Keratinocyte (primary cell): ENCODE results near the gene GREM1. TPM values are rescaled to one million over a fixed set of nuclear protein-coding genes. Genes with fewer than 3 reads are reported as not detected.
A peak's percentile ranks its signal among the peaks of the same experiment; 100 is the strongest.

Experiments
- DNase-seq: peaks from one replicate; pipeline ENCODE4 v3.0.0-alpha.2; 2011; ENCODE audit warnings: low read depth, missing footprints, low spot score
- FAIRE-seq: peaks from 2 replicates; lab custom pipeline; 2011; peaks lifted over from hg19 to GRCh38; lab: Jason Lieb, UNC
- H2AFZ ChIP-seq: 2 replicates; pipeline ENCODE4 v1.6.0; 2012; ENCODE audit warnings: low read length, control low read depth, inconsistent platforms; ENCODE audit not compliant: control insufficient read depth
- H3K27ac ChIP-seq: 2 replicates; pipeline ENCODE4 v1.5.1; 2011; ENCODE audit warnings: low read length; ENCODE audit not compliant: control insufficient read depth, insufficient read depth
- H3K27me3 ChIP-seq: 3 replicates; pipeline ENCODE4 v1.6.0; 2011; ENCODE audit warnings: low read length; ENCODE audit not compliant: control insufficient read depth, insufficient read depth; ENCODE audit errors: extremely low read depth
- H3K36me3 ChIP-seq, 2 experiments: 2 replicates in 1 of 2; 3 replicates in 1 of 2; pipeline ENCODE4 v1.5.1; 2011; ENCODE audit warnings: low read length in 2 of 2, mild to moderate bottlenecking in 1 of 2; ENCODE audit not compliant: control insufficient read depth in 2 of 2, insufficient read depth in 2 of 2; ENCODE audit errors: extremely low read depth in 1 of 2
- H3K4me1 ChIP-seq: 3 replicates; pipeline ENCODE4 v1.5.1; 2011; ENCODE audit warnings: low read length; ENCODE audit not compliant: control insufficient read depth, insufficient read depth; ENCODE audit errors: extremely low read depth
- H3K4me2 ChIP-seq: 3 replicates; pipeline ENCODE4 v1.6.0; 2011; ENCODE audit warnings: low read depth, low read length; ENCODE audit not compliant: control insufficient read depth, insufficient read depth; ENCODE audit errors: extremely low read depth
- H3K4me3 ChIP-seq, 3 experiments: fragments of 200-600 bp in 1 of 3; sonication (generic) in 1 of 3; 2 replicates in 2 of 3; 3 replicates in 1 of 3; pipeline ENCODE4 v1.5.1; 2011 to 2016; ENCODE audit warnings: low read length in 3 of 3, mild to moderate bottlenecking in 3 of 3, control low read depth in 2 of 3, inconsistent platforms in 1 of 3, low read depth in 1 of 3, mixed read lengths in 1 of 3, mixed run types in 1 of 3, moderate library complexity in 1 of 3; ENCODE audit not compliant: control insufficient read depth in 2 of 3, insufficient read depth in 2 of 3; ENCODE audit errors: extremely low read depth in 1 of 3
- H3K79me2 ChIP-seq: 2 replicates; pipeline ENCODE4 v1.6.0; 2012; ENCODE audit warnings: low read length; ENCODE audit not compliant: control insufficient read depth, insufficient read depth
- H3K9ac ChIP-seq: 3 replicates; pipeline ENCODE4 v1.6.0; 2011; ENCODE audit warnings: low read length; ENCODE audit not compliant: control insufficient read depth, insufficient read depth; ENCODE audit errors: extremely low read depth
- H3K9me1 ChIP-seq: 3 replicates; pipeline ENCODE4 v1.6.0; 2011; ENCODE audit warnings: low read length; ENCODE audit not compliant: control insufficient read depth, insufficient read depth; ENCODE audit errors: extremely low read depth
- H3K9me3 ChIP-seq: 2 replicates; pipeline ENCODE4 v1.5.1; 2012; ENCODE audit warnings: low read depth, low read length; ENCODE audit not compliant: control insufficient read depth
- H4K20me1 ChIP-seq: 3 replicates; pipeline ENCODE4 v1.6.0; 2011; ENCODE audit warnings: low read length; ENCODE audit not compliant: control insufficient read depth, insufficient read depth; ENCODE audit errors: extremely low read depth
- CTCF ChIP-seq, 3 experiments: IDR thresholded peaks in 1 of 3; conservative IDR thresholded peaks in 1 of 3; optimal IDR thresholded peaks in 1 of 3; 2 replicates in 2 of 3; 3 replicates in 1 of 3; pipeline versions ENCODE3 to v1.5.1; 2011; ENCODE audit warnings: low read length in 3 of 3, mild to moderate bottlenecking in 3 of 3, moderate library complexity in 2 of 3, control low read depth in 1 of 3, inconsistent platforms in 1 of 3; ENCODE audit not compliant: insufficient read depth in 2 of 3; ENCODE audit errors: extremely low read depth in 1 of 3
- EZH2 ChIP-seq: IDR thresholded peaks from one replicate; pipeline ENCODE4 v1.6.1; 2012; ENCODE audit warnings: inconsistent platforms, mild to moderate bottlenecking, low read length, moderate library complexity
- dilution Hi-C: fragments of 300-500 bp; cut with MboI; formaldehyde crosslinking; loops from one replicate; pipeline ENCODE4 v1.7.0; 2020; ENCODE audit warnings: low sequenced_read_pairs; ENCODE audit not compliant: extremely low pct_ligation_motif_present
- polyA plus RNA-seq, 5 experiments: library from polyadenylated mRNA; depleted of rRNA in 3 of 5; stranded (reverse) in 3 of 5; stranded (forward) in 1 of 5; unstranded in 1 of 5; fragments of >200 nt; gene quantifications; 1 replicate in 1 of 5; 2 replicates in 3 of 5; 3 replicates in 1 of 5; pipeline versions ENCODE4 v1.2.1 to v1.2.3, GENCODE V29; 2011 to 2012; ENCODE audit warnings: missing spikeins in 2 of 5, low read depth in 1 of 5, low replicate concordance in 1 of 5

GREM1 gene
- polyA plus RNA-seq, 1 donor (not counting 4 experiments of a cell fraction or from before 2014, with no cell fraction given) = 0.04 TPM

GRCh38 chr15:32705446-32705845, 12.4 kb upstream of the GREM1 start:
- Histone ChIP-seq H3K27me3 (no peaks in the 10 kb centered on the region), H4K20me1 (no peaks in the 10 kb centered on the region), H3K9me3 (no peaks in the 10 kb centered on the region), H3K4me3 (no peak overlapping the region), H3K79me2 (no peaks in the 10 kb centered on the region), H3K9me1 (no peaks in the 10 kb centered on the region), H3K4me2 (no peak overlapping the region), H3K9ac (no peak overlapping the region), H2AFZ (no peak overlapping the region), H3K27ac (no peak overlapping the region), H3K4me1 (peaks cover 18% of the 10 kb centered on the region), H3K36me3 (no peaks in the 10 kb centered on the region)
- TF ChIP-seq EZH2 (no peak), CTCF (optimal IDR thresholded peaks at IDR 0.05 in 1 of 3, IDR thresholded peaks at IDR 0.05 in 1 of 3, conservative IDR thresholded peaks at IDR 0.05 in 1 of 3; ENCODE audit: extremely low read depth in 1 of 3, insufficient read depth in 2 of 3, low read length in 3 of 3) (no peak)
- peak; percentile 26 for FAIRE-seq
- dilution Hi-C loops = no loop called here
- DNase-seq = no peak

GRCh38 chr15:32706704-32707103, 11.1 kb upstream of the GREM1 start:
- peaks cover 18% of the 10 kb centered on the region for H3K4me1 ChIP-seq
- no peaks in the 10 kb centered on the region for H3K36me3 ChIP-seq
- peak; percentile 63 for DNase-seq
- no peak for TF ChIP-seq EZH2
- no peak for TF ChIP-seq CTCF (optimal IDR thresholded peaks at IDR 0.05 in 1 of 3, IDR thresholded peaks at IDR 0.05 in 1 of 3, conservative IDR thresholded peaks at IDR 0.05 in 1 of 3; ENCODE audit: extremely low read depth in 1 of 3, insufficient read depth in 2 of 3, low read length in 3 of 3)
- no peak overlapping the region for H2AFZ ChIP-seq
- H3K4me2 ChIP-seq = peak overlapping the region; percentile 45
- H3K9ac ChIP-seq = no peak overlapping the region
- no peaks in the 10 kb centered on the region for H4K20me1 ChIP-seq
- H3K9me1 ChIP-seq = no peaks in the 10 kb centered on the region
- dilution Hi-C loops = no loop called here
- no peaks in the 10 kb centered on the region for H3K9me3 ChIP-seq
- H3K27me3 ChIP-seq = no peaks in the 10 kb centered on the region
- peak; percentile 39 for FAIRE-seq
- no peak overlapping the region for H3K27ac ChIP-seq
- H3K79me2 ChIP-seq = no peaks in the 10 kb centered on the region
- H3K4me3 ChIP-seq = no peak overlapping the region
